HS-27A (cell line): ENCODE data around the gene MMP17.
"Not testable (repeated sequence)": the region's sequence is repeated elsewhere in the genome, so short reads cannot be mapped to it uniquely, and the experiment has no call there.

Source experiments
- DNase-seq: peaks from one replicate; pipeline ENCODE4 v3.0.0-alpha.2; 2012; ENCODE audit warnings: low read depth, missing footprints

Gene MMP17

DNA sequence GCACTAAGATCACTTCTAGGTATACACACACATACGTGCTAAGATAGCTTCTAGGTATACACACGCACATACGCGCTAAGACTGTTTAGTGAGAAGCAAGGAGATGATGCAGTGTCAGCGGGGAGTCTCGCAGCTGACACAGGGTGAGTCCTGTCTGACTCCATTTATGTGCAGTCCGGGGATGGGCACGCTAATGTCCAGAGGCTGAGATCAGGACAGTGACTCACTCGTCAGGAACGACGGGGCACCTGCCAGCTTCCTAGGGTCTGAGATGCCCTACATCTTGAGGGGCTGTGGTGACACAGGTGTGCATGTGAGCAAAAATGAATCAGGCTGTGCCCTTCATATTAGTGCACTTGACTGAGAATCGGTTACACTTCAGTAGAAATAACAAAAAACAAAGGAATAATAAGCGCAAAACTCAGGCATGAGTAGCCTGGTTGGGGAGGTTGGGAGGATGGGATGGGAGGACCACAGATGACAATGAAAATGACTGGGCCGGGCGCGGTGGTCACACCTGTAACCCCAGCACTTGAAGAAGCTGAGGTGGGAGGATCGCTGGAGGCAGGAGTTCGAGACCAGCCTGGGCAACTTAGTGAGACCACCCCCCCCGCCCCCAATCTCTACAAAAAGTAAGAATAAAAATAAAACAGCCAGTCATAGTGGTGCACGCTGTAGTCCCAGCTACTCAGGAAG lies 37.1 kb downstream of the MMP17 start:
- no peak for DNase-seq

GRCh38 chr12:131867471-131867870 lies 39.3 kb downstream of the MMP17 start:
- DNase-seq, result no peak

DNA sequence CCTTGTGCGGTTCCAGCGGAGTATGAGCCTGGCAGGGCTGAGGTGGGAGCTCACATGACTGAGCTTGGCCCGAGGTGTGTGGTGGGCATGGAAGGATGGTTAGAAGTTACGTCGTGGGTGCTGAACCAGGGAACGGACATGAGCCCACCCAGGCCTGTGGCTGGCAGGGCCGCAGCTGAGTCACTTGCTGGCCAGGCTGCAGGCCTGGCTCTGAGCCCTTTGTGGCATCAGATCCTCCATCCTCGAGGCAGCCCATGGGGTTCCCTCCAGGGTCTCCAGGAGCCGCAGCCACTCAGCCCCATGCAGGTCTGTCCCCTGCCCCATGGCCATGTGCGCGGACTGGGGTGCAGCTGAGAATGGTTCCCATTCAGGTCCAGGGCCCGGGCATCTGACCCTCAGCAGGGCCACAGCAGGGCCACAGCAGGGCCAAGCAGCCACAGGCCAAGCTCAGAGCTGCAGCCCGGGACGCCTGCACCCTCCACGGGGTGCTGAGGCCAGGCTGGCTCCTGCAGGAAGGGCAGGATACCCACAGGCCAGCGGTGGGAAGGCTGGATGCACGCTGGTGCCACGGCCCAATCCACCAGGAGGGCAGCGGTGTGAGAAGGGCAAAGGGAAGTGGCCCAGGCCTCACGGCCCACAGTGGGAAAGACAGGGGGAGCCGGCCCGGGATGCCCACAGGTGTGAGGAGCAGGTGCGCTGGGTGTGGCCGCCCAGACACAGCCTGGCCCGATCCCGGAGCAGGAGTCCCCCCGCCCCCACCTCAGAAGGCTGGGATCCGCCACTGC lies 39.9 kb downstream of the MMP17 start:
- DNase-seq, result no peak

DNA sequence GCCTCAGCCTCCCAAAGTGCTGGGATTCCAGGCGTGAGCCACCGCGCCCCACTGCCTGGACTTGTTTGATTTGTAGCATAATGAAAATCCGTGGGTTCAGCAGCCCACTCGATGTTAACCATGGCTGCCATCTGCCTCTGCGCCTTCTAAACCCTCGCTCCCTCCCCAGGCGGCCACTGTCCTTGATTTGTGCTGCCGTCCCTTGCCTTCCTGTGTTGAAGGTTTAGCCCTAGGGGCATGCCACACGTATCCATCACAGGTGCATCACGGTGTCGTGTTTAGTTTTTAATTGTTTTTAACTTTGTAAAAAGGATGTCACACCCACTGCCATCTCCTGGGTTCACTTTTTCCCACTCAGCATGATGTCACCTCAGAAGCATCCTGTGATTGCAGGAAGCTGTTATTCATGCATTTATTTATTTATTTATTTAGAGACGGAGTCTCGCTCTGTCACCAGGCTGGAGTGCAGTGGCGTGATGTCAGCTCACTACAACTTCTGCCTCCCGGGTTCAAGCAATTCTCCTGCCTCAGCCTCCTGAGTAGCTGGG lies 41.8 kb downstream of the MMP17 start:
- DNase-seq, result no peak

GRCh38 chr12:131871677-131872076 lies 43.5 kb downstream of the MMP17 start:
- DNase-seq, result no peak

- no peak for DNase-seq
Observed at GRCh38 chr12:131872154-131873051, 44.2 kb downstream of the MMP17 start.

DNA sequence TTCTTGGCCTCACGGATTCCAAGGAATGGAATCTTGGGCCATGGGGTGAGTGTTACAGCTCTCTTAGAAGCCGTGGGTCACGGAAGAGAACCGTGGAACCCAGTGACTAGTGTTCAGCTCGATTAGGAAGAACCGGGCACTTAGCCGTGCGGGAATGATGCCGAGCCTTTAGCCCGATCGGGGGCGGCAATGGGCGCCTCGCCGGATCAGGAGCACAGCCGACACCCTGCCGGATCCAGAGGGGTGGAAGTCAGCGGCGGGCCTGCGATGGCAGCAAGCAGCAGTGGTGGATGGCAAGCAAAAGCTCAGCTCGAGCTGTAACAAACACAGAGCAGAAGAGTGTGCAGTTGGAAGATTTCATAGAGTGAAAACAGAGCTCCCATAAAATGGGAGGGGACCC lies 45.1 kb downstream of the MMP17 start:
- DNase-seq, result no peak

DNA sequence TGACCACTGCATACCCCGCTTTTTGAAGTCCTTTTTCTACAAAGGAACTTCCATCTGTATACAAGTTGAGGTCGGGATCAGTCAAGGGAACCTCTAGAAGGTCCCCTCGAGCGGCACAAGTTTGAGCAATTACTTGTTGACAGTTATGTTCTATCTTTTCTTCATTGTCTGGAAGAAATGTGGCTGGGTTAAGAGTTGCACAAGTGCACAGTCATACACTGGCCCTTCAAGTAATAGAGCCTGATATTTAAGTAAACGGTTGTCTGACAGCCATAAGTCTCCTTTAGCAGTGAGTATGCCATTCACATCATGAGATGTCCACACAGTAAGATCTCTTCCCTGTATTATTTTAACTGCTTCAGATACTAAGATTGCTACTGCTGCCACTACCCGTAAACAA lies 46.8 kb downstream of the MMP17 start:
- DNase-seq, result not testable (repeated sequence)

DNA sequence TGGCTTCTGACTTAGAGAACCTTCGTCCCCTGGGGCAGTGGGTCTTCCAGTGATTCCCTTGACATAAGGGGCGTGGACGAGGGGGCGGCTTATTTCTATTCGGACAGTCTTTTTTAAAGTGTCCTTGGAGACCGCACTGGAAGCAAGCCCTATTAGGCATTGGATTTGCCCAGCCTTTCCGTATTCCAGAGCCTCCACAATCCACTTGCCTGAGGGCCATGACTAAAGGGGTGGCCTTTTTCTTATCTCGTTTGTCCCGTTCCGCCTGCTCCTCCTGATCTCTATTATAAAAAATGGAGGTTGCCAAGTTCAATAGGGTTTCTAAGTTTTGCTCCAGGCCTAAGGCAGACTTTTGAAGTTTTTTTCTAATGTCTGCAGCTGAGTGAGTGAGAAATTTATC lies 49.0 kb downstream of the MMP17 start:
- DNase-seq, result not testable (repeated sequence)

GRCh38 chr12:131878436-131878835 lies 50.2 kb downstream of the MMP17 start:
- DNase-seq, result not testable (repeated sequence)

DNA sequence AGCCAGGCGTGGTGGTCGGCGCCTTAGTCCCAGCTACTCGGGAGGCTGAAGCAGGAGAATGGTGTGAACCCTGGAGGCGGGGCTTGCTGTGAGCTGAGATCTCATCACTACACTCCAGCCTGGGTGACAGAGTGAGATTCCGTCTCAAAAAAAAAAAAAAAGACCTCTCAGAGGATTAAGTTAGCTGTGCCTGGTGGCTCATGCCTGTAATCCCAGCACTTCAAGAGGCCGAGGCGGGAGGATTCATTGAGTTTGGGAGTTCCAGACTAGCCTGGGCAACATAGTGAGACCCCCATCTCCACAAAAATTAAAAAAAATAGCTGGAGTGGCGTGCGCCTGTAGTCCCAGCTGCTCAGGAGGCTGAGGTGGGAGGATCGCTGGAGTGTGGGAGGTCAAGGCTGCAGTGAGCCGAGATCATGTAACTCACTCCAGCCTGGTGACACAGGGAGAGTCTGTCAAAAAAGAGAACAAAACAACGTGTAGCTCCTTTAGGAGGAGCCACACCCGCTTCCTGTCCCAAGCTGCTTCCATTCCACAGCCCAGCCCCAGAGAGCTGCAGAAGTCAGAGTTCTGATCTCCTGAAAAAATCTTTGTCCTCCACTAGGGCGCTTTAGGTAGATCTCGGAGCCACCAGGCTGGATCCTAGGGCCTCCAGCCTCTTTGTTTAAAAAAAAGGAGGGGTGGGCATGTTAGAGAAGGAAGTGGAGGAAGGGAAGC lies 54.8 kb downstream of the MMP17 start:
- DNase-seq, result no peak

DNA sequence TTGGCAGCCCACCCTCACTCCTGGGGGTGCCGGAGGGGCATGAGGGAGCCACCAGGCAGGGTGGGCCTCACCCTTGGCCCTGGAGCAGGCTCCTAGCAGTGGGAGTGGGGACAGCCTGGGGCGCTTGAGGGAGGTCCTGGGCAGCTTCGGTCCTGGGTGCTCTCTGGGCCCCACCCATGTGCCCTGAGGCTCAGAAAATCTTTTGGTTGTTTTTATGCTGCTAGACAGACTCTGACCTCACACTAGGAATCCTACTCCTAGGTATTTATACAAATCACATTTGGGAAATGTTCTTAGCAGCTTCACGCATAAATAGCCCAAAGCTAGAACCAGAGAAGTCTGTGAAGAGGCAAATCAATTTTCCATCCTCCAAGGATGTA lies 55.3 kb downstream of the MMP17 start:
- no peak for DNase-seq

DNA sequence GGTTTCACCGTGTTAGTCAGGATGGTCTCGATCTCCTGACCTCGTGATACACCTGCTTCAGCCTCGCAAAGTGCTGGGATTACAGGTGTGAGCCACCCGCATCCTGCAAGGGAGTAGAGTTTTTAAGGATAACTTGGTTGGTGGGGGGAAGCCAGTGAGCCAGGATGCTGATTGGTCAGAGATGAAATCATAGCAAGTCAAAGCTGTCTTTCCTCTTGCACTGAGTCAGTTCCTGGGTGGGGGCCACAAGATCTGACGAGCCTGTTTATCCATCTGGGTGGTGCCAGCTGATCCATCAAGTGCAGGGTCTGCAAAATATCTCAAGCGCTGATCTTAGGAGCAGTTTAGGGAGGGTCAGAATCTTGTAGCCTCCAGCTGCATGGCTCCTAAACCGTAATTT lies 56.9 kb downstream of the MMP17 start:
- not testable (repeated sequence) for DNase-seq

DNA sequence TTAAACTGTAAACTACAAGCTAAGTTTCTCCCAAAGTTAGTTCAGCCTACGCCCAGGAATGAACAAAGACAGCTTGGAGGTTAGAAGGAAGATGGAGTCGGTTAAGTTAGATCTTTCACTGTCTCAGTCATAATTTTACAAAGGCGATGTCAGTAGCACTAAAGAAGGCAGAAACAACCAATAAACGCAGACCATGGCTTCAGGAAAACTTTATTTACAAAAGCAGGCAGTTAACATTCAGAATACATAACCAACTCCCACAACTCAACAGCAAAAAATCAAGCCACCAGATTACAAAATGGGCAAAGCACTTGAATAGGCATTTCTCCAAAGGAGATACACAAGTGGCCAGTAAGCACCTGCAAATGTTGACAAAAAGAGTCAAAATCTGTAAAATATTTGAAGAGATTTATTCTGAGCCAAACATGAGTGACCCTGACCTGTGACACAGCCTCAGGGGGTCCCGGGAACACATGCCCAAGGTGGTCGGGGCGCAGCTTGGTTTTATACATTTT lies 57.4 kb downstream of the MMP17 start:
- no peak for DNase-seq

DNA sequence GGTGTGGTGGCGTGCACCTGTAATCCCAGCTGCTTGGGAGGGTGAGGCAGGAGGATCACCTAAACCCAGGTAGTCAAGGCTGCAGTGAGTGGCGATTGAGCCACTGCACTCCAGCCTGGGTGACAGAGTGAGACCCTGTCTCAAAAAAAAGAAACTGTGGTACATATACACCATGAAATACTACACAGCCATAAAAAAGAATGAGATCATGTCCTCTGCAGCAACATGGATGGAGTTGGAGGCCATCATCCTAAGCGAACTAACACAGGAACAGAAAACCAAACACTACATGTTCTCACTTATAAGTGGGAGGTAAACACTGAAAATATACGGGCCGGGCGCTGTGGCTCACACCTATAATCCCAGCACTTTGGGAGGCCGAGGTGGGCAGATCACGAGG lies 63.5 kb downstream of the MMP17 start:
- not testable (repeated sequence) for DNase-seq

GRCh38 chr12:131892711-131893604 lies 64.8 kb downstream of the MMP17 start:
- DNase-seq, result no peak

- no peak for DNase-seq
Observed at GRCh38 chr12:131893605-131894312, 65.6 kb downstream of the MMP17 start.

DNA sequence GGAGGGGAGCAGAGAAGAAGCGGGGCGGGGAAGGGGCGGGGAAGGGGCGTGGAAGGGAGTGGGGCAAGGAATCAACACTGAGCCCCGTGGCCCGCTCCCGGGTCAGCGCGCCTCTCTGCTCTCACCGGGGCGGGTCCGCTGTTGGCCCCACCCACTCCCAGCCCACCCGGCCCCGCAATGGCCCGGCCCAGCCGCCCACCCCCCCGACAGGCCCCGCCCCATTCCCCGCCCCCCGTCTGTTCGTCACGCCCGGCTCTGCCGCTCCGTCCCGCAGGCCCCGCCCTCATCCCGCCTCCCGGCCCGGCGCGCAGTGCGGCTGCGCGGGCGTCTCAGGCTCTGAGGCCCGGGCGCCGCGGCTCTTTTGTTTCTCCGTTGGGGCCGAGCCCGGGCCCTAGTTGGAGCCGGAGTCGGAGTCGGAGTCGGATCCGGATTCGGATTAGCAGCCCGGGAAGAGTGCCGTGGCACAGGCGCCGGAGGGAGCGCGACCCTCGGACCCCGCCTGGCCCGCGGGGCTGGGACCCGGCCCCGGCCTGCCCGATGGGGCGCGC lies 66.2 kb downstream of the MMP17 start, which contains the start of gene ULK1:
TSS of gene ULK1 (plus strand) at position 310 of the 548 bp plus-strand sequence. CDS start 380 bp downstream, outside the sequence.
- DNase-seq, result peak; percentile 40

DNA sequence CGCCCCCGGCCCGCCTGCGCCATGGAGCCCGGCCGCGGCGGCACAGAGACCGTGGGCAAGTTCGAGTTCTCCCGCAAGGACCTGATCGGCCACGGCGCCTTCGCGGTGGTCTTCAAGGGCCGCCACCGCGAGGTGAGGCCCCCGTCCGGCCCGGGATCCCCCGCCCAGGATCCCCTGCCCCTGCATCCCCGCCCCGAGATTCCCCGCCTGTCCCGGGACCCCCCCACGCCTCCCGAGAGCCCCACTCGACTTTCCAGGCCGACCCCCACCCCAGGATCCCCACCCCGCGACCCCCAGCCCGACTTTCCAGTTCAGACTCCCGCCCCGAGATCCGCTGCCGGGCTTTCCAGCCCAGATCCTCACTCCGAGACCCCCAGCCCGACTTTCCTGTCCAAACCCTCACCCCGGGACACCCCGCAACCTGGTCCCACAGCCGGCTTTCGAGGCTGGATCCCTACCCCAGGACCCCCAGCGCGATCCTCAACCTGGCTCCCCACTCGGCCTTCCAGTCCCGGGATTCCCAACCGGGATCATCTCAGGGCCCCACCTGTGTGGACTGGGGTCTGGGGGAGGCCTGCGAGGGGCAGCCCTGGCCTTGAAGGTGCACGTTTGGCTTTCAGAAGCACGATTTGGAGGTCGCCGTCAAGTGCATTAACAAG lies 66.9 kb downstream of the MMP17 start:
- no peak for DNase-seq
